ENCODE data around the gene CXXC5.

The CXXC5 gene

DNA sequence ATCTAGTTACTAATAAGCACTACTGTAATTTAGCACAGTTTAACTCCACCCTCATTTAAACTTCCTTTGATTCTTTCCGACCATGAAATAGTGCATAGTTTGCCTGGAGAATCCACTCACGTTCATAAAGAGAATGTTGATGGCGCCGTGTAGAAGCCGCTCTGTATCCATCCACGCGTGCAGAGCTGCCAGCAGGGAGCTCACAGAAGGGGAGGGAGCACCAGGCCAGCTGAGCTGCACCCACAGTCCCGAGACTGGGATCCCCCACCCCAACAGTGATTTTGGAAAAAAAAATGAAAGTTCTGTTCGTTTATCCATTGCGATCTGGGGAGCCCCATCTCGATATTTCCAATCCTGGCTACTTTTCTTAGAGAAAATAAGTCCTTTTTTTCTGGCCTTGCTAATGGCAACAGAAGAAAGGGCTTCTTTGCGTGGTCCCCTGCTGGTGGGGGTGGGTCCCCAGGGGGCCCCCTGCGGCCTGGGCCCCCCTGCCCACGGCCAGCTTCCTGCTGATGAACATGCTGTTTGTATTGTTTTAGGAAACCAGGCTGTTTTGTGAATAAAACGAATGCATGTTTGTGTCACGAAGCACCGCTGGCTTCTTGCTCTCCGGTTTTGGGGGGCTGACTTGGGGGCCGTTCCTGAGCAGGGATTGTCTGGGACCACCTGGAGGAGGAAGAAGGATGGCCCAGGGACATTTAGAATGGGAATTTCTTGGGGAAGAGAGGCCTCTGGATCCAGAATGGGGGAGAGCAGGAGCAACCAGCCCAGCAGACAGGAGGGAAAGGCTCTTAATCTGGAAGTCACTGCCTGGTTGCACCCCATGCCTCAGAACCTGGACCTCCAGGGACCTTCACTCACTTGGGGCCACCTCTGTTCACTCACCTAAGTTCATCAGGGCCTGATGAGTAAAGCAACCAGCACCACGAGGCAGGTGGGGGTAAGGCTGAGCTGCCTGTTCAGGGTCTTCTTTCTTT lies 35.4 kb downstream of the CXXC5 start:
- DNase-seq = no peak

DNA sequence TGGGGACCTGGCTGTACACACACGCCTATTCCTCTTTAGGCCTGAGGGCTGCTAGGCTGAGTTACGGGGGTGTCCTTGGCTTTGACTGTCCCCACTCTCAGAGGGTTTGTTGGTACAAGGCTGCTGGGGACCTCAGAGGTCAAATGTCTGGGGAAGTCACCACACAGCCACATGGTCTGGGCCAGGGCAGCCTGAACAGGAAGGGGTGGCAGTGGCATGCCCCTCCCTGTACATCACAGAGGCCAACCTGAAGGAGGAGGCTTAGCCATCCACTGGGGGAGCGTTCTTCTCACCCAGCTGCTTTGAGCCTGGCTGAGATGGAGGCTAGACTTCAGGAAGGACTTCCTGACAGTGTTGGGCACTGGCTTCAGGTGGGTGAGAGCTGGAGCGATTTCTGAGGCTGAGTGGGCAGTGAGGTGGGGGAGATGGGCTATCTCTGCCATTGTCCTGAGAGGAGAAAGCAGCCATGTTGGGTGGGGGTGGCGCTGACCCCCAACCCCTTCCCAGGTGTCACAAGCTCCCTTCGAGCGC lies 36.3 kb downstream of the CXXC5 start:
- DNase-seq = no peak

DNA sequence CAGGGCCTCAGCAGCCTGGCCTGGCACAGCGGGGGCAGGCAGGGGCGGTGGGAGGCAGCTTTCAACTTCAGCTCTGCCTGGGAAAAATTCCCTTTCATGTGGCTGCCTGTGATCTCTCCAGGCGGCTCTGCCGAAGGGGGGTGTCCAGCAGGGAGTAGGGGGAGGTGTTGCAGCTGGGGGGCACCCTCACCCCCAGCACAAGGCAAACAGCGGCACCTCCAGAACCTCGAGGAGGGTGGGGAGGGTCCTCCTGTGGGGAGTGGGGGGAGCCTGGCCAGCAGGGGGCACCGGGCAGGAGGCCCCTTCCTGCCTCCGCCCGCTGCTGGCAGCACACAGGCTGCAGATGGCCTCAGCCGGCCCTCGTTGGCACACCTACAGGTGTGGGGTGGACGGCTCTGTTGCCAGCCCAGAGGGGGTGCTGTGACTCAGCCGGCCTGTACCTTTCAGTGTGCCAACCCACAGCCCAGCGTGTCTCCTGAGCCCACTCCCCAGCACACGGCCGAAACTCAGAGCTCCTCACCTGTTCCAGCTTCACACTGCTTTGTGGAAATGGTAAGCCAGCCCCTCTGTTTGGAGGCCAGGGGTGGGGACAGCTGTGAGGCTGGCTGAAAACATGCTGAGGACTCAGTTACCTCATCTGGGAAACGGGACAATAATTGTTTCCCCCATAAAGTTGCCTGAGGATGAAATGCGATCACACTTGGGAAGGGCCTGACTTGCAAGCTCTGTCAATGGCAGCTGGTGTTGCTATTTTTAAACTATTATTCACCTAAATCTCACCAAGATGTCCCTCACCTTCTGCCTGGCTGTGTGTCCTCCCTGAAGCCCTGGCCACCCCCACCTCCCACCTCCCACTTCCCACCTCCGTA lies 37.0 kb downstream of the CXXC5 start:
- no peak for DNase-seq

DNA sequence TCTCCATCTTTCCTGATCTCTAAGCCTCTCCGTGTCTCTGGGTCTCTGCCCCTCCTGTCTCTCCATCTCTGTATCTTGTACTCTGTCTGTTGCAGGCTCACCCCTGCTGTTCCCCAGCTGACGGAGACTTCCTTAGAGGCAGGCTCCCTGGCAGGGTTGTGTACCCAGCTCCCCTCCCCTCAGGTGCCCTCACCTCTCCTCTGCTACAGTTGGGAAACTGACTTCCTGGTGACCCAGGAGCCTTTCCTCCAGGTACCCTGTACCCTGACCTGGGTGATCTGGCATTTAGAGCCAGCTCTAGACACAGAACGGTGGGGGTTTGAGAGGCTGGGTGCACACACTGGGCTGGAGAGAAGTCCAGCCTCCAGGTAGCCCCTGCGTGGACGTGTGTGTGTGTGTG lies 37.7 kb downstream of the CXXC5 start:
- no peak for DNase-seq

DNA sequence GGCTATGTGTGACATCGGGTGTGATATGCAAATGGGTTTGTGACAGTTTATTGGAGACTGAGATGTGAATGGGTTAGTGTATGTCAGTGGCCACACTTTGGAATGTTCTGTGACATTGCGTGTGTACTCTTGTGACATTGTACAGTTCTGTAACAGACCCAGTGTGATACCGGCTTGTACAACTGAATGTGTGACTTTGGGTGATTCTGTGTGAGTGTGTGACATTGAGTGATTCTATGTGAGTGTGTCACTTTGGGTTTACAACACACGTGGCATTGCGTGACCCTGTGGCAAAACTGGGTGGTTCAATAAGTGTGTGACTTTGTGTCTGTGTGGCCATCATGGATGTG lies 38.2 kb downstream of the CXXC5 start:
- no peak for DNase-seq

DNA sequence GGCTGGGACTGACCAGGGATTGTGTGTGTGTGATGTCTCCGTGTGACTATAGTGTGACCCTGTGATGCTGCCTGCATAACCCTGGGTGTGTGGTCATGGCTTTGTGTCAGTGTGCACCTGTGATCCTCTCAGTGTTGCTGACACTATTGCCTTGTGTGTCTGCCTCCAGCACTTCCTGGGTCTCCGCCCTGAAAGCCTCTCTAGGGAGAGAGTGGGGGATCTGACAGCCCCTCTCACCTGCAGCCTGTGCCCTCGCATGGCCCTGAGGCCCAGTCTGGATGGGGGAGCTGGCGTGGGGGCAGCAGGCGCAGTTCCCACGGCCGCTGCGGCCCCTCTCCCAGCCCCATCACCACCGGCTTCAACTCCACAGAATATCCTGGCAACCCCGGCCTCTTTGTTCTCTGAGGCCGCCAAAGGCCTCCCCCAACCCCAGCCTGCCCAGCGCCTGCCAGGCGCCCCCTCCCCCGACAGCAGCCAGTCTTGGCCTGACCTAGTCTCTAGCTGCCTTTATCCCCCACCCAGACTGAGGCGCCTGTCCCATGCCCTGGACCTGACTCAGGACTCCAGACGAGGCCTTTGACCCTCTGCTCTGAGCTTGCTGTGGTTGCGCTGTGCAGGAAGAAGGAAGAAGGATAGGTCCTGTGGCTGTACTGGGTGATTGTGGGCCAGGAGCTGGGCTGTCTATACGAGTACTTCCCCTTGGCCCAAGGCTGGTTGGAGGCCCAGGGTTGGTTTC lies 38.7 kb downstream of the CXXC5 start:
- DNase-seq = no peak

DNA sequence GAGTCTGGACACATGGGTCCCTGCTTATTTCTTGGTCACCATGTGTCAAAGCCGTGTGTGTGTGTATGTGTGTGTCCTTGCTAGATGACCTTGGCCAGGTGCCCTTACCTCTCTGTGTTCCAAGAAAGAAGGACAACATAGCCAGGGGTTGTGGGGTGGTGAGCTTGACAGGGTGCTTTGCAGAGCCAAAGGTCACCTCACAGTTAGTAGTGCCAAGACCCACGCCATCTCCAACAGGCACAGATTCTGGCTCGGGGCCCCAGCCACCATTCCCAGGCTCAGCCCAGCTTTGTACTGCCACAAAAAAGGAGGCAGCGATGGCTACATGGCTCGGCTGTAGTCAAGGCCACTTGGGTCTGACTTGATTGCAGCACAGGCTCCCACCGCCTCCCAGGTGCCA lies 39.5 kb downstream of the CXXC5 start:
- no peak for DNase-seq

DNA sequence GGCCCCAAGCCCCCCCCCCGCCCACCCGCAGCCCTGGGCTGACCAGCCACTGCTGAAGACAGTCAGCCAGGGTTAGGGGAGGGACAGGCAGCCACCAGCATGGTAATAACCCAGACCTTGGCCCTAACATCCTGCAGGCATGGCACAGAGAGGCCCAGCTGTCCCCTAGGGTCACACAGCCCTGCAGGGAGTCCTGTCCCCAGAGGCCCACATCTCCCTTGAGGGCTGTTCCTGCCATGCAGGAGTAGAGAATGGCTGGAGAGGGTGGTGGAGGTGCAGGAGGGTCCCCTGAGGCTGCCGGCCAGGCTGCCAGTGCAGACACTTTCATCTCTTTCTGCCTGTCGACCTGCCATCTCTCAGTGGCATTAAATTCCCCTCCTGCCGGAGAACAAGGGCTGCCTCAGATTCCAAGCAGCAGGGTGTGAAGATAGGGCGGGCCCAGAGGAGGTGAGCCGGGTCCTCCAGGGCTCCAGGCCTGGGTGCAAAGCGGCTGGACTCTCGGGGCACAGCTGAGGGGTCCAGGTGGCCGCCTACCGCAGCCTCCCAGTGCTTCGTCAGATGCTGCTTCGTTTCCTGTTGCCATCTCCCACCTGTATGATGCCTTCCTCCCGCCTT lies 40.0 kb downstream of the CXXC5 start:
- no peak for DNase-seq

DNA sequence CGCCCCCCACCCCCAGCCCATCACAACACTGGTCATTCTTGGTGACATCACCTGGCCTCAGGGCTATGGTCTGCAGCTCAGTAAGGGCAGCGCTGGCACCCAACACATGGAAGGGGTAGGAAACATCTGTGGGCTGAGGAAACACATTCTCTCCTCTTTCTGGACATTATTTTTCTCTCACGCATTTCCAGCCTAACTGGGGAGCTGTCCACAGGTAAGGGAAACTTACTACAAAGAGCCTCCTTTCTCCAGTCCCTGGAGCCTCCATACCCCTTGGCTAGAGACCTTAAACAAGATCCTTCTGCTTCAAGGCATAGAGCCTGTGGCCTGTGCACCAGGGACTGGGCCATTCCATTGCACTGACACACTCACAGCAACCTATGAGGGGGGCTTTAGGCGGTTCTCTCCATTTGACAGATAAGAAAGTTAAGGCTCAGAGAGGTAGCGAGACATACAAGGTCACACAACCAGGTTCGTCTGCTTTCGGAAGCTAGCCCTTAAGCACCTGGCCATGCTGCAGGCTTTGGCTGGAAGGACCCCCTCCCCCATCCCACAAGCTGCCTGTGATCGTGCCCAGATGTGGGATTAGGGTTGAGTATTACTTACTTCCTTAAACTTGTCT lies 40.7 kb downstream of the CXXC5 start:
- no peak for DNase-seq

DNA sequence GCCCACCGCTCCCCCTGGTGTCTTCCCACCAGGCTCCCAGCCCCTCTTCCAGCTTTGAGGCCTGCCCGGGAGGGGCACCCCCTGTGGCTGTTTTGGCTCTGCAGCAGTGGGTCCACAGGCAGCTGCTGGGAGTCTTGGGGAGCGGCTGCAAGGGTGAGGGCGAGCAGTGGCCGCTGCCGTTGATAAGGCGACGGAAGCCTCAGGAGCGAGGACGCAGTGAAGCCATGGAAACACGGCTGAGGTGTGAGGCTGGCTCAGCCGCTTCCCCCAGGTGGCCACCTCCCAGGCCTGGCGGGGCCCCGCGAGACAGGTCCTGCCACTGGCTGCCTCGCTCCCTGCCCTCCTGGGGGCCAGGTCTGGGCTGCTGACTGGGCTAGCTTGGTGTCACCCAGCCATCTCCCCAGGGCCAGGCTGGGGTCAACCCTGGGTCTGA lies 41.5 kb downstream of the CXXC5 start:
- DNase-seq = no peak

DNA sequence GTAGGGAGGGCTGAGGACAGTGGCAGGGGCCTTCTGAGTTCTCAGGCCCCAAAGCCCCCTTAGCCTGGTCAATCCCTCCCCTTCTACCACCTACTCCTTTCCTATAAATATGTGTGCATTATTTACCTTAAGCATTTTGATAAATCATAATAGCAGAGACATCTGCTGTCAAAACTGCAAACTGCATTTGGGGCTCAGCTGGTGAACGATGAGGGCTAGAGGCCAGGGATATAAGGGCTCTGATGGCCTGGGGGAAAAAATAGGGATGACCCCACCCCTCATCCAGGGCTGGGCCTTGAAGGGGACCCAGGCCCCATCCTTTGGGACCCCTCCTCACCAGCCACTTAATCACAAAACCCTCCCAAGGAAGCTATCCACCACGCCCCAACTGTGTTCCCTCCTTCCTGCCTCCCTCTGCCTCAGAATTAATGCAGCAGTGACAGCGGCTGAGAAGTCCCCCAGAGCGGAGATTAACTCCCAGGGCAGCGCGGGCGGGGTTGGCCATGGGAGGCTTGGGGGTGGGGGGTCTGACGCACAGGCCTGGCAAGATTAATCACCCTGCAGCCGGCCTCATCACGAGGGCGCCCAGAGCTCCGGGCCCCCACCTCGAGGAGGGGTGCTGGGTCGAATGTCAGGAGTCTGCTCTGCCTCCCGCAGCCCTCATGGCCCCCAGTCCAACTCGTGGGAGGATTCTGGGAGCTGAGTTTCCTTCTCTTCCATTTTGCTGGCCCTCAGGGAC lies 42.1 kb downstream of the CXXC5 start:
- DNase-seq = no peak

DNA sequence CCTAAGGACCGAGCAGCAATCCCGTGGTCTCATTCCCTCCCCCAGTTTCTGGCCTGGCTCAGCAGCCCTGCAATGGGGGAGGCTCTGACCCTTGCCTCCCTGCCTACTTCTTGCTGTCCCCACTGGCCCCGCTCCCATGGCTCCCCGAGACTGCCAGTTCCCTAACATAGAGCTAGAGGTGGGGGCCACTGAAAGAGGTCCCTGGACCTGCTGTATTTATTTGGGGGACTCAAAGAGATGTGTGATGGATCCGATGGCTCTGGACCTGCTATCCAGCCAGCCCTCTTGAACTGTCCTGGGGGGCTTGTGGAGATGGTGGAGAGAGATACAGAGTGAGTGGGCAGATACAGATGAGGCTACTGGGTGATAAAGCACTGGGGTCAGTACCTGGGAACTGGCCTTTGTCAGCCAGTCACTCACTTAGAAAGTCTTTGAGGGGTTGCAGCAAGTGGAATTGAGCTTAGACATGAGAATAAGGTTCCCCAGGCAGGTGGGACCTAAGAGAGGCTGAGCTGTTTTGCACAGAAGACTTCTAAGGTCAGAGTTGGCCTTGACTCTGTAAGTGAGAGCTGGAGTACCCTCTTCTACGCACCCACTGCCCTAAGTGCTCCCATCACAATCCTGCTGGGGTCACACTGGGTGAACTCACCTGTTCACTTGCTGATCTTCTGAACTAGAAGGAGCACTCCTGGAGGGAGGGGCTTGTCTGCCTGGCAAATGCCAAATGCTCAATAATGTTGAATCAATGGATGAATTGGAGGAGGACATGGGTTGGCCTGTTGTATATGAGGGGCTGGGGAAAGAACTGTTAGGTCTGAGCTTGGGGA lies 42.9 kb downstream of the CXXC5 start:
- no peak for DNase-seq

DNA sequence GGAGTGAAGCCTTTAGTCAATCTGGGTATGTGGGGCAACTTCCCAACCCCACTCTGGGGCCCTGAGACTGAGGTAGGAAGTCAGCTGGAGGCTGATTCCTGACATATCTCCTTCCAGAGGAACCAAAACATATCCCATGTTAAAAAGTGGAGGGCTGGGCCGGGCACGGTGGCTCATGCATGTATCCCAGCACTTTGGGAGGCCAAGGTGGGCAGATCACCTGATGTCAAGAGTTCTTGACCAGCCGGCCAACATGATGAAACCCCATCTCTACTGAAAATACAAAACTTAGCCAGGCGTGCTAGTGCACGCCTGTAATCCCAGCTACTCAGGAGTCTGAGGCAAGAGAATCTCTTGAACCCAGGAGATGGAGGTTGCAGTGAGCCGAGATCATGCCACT lies 44.0 kb downstream of the CXXC5 start:
- DNase-seq = no peak

DNA sequence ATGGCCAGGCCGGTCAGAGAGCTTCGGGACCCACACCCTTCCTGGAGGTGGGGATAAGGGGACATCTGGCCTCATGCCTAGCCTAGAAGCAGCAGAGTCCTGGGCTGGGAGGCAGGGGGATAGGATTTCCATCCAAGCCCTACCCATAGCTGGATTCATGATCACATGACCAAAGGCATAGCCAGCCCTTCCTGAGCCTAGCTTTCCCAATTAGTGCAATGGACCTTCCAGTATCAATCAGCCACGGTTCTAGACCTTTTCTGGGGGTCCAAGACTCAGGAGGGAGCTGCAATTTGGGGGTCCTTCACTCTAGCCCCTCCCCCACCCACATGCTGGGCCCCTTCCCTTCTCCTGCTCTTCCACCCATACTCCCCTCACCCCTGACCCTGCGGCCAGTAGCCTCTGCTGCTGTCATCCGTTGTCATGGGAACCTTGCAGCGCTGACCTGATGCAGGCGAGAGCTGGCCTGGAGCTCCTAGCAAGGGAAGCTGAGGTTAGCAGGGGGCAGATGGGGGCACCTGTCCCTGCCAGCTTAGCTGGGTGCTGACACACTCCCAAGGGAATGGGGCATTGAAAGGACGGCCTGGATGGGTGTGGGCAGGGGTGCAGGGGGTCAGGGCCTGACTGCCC lies 44.6 kb downstream of the CXXC5 start:
- DNase-seq = no peak

DNA sequence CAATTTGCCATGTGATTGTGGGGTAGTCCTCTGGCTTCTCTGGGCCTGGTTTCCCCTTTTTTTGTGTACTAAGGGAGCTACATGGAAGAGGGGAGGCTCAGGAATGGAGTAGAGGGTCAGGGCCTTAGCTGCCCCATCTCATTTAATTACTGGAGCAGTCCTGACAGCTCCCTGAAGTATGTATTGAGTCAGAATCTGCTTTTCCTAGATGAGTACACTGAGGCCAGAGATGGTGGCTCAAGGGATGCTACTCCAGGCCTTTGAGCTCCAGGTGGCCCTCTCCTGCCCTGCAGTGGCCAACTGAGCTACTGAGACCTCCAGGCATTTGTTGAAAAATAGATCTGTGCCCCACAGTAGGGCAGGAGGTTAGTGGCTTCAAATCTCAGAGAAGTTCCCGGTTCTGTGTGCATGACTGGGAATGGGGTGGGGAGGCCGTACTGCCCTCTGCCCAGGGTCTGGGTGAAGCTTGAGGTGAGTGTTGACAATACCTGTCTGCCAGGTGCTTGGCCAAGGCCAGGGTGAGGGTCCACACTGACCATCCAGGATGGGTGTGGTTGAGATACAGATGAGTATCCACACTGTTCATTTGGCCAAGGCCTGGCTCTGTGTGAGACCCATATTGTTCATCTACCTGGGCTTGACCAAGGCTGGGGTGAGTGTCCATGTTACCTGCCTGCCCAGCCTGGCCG lies 45.7 kb downstream of the CXXC5 start:
- no peak for DNase-seq

DNA sequence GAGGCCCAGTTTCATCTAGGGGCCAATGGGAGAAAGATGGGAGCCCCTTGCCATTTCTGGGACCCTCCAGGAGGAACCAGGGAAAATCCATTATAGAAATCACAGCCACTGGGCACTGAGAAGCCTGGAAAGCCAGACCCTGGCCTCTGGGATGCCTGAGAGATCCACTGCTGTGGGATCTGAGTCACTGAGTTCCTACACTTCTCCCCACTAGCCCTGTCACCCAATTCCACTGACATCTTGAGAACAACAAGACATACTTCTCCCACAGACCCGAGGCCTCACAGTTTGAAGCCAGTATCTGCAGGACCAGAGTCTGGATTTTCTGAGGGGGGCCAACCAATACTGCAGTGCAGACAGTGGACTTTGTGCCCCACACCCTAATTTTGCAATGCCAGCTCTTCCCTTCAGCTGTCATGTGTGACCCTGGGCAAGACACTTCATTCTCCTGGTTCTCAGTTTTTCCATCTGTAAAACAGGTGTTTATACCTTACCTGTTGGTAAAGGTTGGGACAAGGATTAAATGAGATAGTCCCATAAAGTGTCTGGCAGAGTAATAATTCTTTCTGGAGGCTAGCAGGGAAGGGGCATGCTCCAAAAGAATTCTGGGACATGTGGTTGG lies 46.5 kb downstream of the CXXC5 start:
- no peak for DNase-seq

DNA sequence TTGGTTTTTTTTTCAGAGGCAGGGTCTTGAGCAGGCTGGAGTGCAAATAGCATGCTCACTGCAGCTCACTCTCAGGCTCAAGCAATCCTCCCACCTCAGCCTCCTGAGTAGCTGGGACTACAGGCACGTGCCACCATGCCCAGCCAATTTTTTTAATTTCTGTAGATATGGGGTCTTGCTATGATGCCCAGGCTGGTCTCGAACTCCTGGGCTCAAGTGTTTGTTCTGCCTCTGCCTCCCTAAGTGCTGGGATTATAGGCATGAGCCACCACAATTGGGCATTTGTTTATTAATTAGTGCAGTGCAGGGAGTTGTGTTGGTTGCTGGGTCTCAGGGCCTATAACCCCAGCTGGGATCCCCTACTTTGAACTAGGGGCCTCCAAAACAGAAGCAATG lies 47.0 kb downstream of the CXXC5 start:
- no peak for DNase-seq

DNA sequence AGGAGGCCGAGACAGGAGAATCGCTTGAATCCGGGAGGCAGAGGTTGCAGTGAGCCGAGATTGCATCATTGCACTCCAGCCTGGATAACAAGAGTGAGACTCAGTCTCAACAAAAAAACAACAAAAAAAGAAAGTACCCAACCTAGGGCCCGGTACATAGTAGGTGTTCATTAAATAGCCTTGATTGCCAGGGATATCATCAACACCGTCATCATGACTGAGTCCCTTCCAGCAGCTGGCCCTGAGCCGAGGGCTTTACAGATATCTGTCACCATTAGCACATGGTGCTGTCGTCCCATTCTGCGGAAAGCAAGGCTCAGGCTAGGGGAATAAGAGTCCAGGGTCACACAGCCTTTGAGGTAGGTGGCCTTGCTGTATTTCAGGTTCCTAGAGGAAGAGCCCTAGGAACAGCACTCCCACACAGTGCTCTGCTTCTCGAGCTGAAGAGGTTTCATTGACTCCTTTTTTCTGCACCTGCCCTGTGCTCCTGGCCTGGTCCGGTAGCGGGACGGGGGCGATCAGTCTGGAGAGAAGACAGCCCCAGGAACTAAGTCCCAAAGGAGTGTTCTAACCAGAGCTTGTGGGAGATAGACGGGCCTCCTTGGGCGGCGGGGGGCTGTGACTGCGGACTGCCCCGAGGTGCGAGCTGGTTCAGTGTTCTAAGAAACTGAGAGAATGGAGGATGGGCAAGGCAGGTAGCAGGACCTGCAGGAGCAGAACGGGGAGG lies 48.2 kb downstream of the CXXC5 start:
- no peak for DNase-seq

Measured in NCI-H187 (cell line).